Fibroblast of villous mesenchyme (primary cell): ENCODE results near the gene EIPR1. TPM values are rescaled to one million over a fixed set of nuclear protein-coding genes. Genes with fewer than 3 reads are reported as not detected.
A peak's percentile ranks its signal among the peaks of the same experiment; 100 is the strongest.

Experiments
- DNase-seq: peaks from one replicate; pipeline ENCODE4 v3.0.0-alpha.2; 2010; ENCODE audit warnings: low read depth
- H3K4me3 ChIP-seq: 2 replicates; pipeline ENCODE4 v1.5.1; 2011; ENCODE audit warnings: low read depth, mild to moderate bottlenecking, low read length
- total RNA-seq: library from RNA; depleted of rRNA; stranded (reverse); fragments of >200 nt; gene quantifications from 2 replicates; pipeline ENCODE4 v1.2.3, GENCODE V29; 2012
- TF ChIP-seq, protein P1 (sequence below): IDR thresholded peaks from 2 replicates; pipeline ENCODE4 v1.5.1; 2012; ENCODE audit warnings: low read depth, mild to moderate bottlenecking, low read length; ENCODE audit not compliant: insufficient read depth

The EIPR1 gene
- total RNA-seq, 1 donor = 32.4 TPM

- DNase-seq = peak; percentile 49
- H3K4me3 ChIP-seq = no peak overlapping the region
- TF ChIP-seq, protein P1, sequence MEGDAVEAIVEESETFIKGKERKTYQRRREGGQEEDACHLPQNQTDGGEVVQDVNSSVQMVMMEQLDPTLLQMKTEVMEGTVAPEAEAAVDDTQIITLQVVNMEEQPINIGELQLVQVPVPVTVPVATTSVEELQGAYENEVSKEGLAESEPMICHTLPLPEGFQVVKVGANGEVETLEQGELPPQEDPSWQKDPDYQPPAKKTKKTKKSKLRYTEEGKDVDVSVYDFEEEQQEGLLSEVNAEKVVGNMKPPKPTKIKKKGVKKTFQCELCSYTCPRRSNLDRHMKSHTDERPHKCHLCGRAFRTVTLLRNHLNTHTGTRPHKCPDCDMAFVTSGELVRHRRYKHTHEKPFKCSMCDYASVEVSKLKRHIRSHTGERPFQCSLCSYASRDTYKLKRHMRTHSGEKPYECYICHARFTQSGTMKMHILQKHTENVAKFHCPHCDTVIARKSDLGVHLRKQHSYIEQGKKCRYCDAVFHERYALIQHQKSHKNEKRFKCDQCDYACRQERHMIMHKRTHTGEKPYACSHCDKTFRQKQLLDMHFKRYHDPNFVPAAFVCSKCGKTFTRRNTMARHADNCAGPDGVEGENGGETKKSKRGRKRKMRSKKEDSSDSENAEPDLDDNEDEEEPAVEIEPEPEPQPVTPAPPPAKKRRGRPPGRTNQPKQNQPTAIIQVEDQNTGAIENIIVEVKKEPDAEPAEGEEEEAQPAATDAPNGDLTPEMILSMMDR = no peak
These were observed 134.8 kb downstream of the EIPR1 start for GRCh38 chr2:3242747-3243369.

DNA sequence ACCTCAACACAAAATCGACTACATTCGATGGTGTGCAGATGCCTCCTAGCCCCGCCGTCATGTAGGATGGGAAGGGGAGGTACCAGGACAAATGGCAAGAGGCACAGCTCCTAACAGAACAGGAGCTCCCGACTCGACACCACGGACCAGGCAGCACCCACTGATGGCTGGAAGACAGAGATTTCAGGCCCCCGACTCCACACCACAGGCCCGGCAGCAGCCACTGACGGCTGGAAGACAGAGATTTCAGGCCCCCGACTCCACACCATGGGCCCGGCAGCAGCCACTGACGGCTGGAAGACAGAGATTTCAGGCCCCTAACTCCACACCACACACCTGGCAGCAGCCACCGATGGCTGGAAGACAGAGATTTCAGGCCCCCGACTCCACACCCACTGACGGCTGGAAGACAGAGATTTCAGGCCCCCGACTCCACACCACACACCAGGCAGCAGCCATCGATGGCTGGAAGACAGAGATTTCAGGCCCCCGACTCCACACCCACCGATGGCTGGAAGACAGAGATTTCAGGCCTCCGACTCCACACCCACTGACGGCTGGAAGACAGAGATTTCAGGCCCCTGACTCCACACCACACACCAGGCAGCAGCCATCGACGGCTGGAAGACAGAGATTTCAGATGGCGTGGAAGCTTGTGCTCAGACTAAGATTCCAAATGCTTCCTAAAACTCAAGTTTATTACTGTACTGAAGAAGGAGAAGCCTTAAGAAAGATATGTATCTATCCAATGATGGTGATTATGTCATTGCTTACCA lies 135.5 kb downstream of the EIPR1 start:
- no peak overlapping the region for H3K4me3 ChIP-seq
- DNase-seq = no peak
- TF ChIP-seq, protein P1 = no peak

GRCh38 chr2:3238951-3239841 lies 138.4 kb downstream of the EIPR1 start:
- no peak for DNase-seq
- no peak overlapping the region for H3K4me3 ChIP-seq
- TF ChIP-seq, protein P1 = no peak

DNA sequence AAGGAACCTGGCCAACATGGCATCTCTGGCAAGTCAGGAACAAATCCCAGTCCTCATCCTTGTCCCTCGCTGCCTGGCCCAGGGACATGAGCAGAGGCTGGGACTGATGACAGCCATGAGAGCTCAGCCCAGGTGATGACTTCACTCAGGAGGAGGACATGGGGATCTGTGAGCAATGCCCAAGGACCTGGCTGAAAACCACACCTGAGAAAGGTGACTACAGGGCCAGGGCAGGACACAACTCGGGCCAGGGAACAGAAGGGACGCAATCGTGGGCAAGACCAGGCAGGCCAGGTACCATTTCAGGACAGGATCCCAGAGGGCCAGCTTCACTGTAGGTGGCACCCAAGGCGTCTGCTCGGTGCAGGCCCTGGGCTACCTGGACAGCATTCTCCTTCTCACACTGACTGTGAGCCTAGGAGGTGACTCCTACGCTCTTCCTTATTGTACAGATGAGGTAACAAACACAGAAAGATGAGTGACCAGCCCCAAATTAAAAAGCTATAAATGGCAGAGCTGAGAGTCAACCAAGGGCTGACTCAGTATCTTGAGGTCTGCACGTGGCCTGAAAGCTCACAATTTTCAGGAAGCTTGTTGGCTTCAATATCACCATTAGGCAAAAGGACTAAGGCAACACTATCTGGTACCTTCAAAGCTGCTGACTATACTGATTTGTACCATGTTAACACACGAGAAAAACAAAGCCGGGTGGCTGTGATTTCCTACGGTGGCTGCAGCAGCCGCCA lies 141.1 kb downstream of the EIPR1 start:
- no peak overlapping the region for H3K4me3 ChIP-seq
- TF ChIP-seq, protein P1 = no peak
- no peak for DNase-seq

- no peak overlapping the region for H3K4me3 ChIP-seq
- no peak for DNase-seq
- TF ChIP-seq, protein P1 = no peak
These were observed 143.7 kb downstream of the EIPR1 start for GRCh38 chr2:3233877-3234276.

DNA sequence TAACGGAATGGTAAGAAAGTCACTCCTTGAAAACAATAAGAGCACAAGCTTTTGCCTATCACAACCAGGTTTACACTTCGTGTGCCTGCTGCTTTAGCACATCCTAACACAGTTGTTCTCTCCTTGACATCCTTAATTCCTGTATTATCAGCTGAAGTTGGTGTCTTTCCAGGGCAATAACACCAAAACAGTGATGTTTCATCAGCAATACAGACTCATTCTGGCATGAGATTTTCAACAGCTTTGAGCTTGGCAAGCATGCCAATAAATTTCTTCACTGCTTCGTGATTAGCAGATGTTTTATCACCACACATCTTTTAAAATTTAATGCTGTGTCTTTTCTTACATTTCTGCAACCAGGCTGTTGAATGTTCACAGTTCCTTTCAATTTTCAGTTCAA lies 148.4 kb downstream of the EIPR1 start:
- no peak for DNase-seq
- H3K4me3 ChIP-seq = no peak overlapping the region
- TF ChIP-seq, protein P1 = no peak
